IPS-18a (cell line): ENCODE data around the gene ZNF263.
A peak's percentile ranks its signal among the peaks of the same experiment; 100 is the strongest.

Source experiments
- H3K27ac ChIP-seq: one replicate; pipeline ENCODE4 v1.5.1; 2013; ENCODE audit warnings: low read length
- H3K27me3 ChIP-seq: one replicate; pipeline ENCODE4 v1.6.1; 2013; ENCODE audit warnings: mild to moderate bottlenecking, low read length; ENCODE audit not compliant: control insufficient read depth, insufficient read depth
- H3K36me3 ChIP-seq: one replicate; pipeline ENCODE4 v1.6.1; 2013; ENCODE audit warnings: low read depth, low read length; ENCODE audit not compliant: control insufficient read depth
- H3K4me1 ChIP-seq: one replicate; pipeline ENCODE4 v1.6.1; 2013; ENCODE audit warnings: low read depth, low read length; ENCODE audit not compliant: control insufficient read depth
- H3K4me3 ChIP-seq: one replicate; pipeline ENCODE4 v1.5.1; 2013; ENCODE audit warnings: low read length
- H3K9ac ChIP-seq: one replicate; pipeline ENCODE4 v1.6.1; 2013; ENCODE audit warnings: mild to moderate bottlenecking, low read length, moderate library complexity
- H3K9me3 ChIP-seq: one replicate; pipeline ENCODE4 v1.6.1; 2013; ENCODE audit warnings: low read depth, low read length; ENCODE audit not compliant: control insufficient read depth

Gene ZNF263

DNA sequence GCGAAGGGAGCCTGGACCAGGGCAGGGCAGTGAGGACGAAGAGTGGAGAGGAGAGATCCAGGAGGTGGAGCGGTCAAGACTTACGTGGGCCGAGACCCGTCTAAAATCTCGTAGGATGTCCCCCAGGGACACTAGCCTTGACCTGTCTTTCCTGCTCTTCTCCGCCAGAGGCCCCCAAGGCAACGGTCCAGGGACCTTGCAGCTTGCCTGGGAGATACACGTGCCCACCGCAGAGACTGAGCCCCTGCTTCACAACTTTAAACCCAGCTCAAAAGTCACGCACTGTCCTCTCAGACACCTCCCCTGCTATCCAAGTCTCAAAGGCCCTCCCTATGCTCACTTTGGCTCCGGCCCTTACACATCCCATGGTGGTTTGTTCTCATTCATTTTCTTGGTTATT, 12.5 kb downstream of the ZNF263 start:
- Histone ChIP-seq H3K36me3 (peaks cover 24% of the 10 kb centered on the region), H3K27me3 (no peaks in the 10 kb centered on the region), H3K9ac (no peak overlapping the region), H3K27ac (no peak overlapping the region), H3K9me3 (peaks cover 26% of the 10 kb centered on the region), H3K4me1 (no peaks in the 10 kb centered on the region), H3K4me3 (no peak overlapping the region)

DNA sequence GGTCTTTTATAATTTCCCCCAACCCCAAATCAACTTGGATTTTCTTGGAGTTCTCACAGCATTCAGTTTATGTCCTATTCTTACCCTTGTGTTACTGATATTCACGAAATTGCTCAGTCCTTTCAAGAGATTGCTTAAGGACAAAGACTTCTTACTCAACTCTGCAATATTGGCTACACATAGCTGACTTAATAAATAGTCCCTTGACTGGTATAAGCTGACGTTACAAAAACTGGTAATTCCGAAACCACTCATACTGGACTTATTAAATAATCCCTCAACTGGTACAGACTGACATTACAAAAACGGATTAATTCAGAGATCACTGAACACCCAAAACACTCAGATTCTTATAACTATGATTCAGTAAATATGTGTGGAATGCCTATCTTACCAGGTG, 21.1 kb downstream of the ZNF263 start:
- Histone ChIP-seq H3K4me1 (no peaks in the 10 kb centered on the region), H3K4me3 (peak overlapping the region; percentile 81), H3K36me3 (peaks cover 20% of the 10 kb centered on the region), H3K27me3 (peaks cover 8% of the 10 kb centered on the region), H3K9ac (no peak overlapping the region), H3K27ac (no peak overlapping the region), H3K9me3 (peaks cover 45% of the 10 kb centered on the region)

DNA sequence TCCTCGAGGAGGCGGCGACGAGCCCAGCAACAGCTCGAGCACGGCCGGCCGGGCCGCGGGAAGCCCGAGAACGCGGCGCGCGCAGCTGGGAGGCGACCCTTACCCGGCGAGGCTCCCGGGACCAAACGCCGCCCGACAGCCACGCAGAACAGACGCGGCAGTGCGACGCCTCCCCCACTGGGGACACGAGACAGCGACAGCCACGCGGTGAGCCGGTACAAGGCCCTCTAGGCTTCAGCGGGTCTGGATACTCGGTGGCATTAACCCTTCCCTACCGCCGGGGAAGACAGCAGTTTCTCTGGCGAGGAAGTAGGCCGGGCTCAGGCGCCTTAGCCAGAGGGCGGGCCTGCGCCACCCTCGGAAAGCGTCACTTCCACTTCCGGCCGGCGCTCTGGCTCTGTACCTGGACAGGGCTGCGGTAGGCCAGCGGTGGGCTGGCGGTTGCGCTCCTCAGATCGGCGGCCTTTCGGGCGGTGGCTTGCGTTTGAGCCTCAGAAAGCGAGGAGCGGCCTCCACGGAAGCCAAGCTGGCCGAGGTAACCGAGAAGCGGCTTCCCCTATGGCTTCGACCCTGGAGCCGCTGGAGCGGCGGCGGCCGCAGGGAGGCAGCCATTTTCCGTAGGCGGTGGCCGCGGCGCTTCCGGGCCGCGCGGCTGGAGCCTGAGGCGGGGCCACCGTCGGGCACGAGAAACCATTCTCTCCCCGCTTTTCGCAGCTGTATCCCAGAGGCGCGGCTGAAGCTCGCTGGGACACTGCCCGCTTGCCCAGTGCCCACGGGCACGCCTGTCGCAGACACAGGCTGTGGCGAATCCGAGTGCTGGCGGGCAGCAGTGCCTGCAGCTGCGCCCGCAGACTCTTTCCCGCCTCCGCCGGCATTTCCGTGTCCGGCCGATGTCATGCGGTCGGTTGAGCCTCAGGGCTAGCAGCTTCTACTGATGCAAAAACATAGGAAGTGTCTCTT, 22.1 kb downstream of the ZNF263 start, which contains the start of the genes TIGD7 and ZNF75A:
TIGD7 (minus strand) TSS at position 322 of the 960 bp plus-strand sequence. CDS start 4,816 bp downstream, outside the sequence.
ZNF75A (plus strand) TSS at position 389 of the 960 bp plus-strand sequence. CDS start 2,932 bp downstream, outside the sequence.
- H3K9me3 ChIP-seq: peaks cover 51% of the 10 kb centered on the region
- H3K9ac ChIP-seq: peak within 1 kb of the TSS; percentile 67
- H3K4me3 ChIP-seq: peak within 1 kb of the TSS; percentile 81
- peaks cover 19% of the 10 kb centered on the region for H3K36me3 ChIP-seq
- peaks cover 8% of the 10 kb centered on the region for H3K27me3 ChIP-seq
- no peaks in the 10 kb centered on the region for H3K4me1 ChIP-seq
- peak within 1 kb of the TSS; percentile 59 for H3K27ac ChIP-seq

DNA sequence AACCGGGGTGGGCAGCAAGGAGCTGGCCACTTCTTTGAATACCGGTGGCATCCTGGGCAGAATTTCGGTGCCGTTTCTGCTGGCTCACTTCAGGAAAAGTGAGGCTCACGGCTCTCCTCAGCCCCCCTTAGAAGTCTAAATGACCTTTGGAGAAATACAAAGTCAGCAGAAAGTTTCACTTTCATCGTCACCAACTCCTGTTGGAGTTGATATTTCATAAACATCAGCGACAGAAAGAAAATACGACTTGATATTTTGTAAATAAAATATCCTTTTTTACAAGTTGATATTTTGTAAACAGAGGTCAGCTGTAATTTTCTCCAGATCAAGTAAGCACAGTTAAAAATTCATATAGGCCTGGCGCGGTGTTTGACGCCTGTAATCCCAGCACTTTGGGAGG, 22.8 kb downstream of the ZNF263 start:
- peaks cover 19% of the 10 kb centered on the region for H3K36me3 ChIP-seq
- H3K9ac ChIP-seq: no peak overlapping the region
- peaks cover 51% of the 10 kb centered on the region for H3K9me3 ChIP-seq
- H3K27ac ChIP-seq: no peak overlapping the region
- no peaks in the 10 kb centered on the region for H3K4me1 ChIP-seq
- H3K4me3 ChIP-seq: peak overlapping the region; percentile 81
- peaks cover 8% of the 10 kb centered on the region for H3K27me3 ChIP-seq

DNA sequence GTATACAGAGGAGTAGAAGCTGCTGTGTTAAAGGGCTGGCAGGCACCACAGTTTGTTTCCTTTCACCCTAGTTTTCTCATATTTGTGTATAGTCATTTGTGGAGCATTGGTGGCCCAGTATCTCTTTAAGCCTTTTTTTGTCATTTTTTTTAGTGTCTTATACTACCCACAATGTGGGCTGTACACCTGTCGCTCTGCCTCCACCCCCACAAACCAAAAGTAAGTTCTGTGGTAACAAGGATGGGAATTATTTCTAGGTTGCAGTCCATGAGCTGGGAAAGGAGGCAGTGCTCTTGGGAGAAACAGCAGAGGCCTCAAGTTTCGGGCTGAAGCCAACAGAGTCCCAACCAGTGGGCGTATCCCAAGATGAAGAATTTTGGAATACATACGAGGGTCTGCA, 28.2 kb downstream of the ZNF263 start:
- H3K27ac ChIP-seq: no peak overlapping the region
- peaks cover 29% of the 10 kb centered on the region for H3K36me3 ChIP-seq
- H3K4me3 ChIP-seq: no peak overlapping the region
- no peaks in the 10 kb centered on the region for H3K27me3 ChIP-seq
- H3K9me3 ChIP-seq: peaks cover 62% of the 10 kb centered on the region
- H3K4me1 ChIP-seq: no peaks in the 10 kb centered on the region
- H3K9ac ChIP-seq: no peak overlapping the region

DNA sequence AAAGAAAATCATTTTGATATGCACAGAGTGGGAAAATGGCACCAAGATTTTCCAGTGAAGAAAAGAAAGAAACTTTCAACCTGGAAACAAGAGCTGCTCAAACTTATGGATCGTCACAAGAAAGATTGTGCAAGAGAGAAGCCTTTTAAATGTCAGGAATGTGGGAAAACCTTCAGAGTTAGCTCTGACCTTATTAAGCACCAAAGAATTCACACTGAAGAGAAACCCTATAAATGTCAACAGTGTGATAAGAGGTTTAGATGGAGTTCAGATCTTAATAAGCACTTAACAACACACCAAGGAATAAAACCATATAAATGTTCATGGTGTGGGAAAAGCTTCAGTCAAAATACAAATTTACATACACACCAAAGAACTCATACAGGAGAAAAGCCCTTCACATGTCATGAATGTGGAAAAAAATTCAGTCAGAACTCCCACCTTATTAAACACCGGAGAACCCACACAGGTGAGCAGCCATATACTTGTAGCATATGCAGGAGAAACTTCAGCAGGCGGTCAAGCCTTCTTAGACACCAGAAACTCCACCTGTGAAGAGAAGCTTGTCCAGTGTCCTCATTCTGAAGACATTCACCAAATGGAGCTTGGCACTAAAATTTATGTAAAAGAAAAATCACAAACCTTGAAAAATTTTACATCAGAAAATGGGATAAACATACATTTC, 34.2 kb downstream of the ZNF263 start:
- Histone ChIP-seq H3K4me3 (no peak overlapping the region), H3K4me1 (no peaks in the 10 kb centered on the region), H3K9me3 (peaks cover 46% of the 10 kb centered on the region), H3K27ac (no peak overlapping the region), H3K36me3 (peaks cover 28% of the 10 kb centered on the region), H3K9ac (no peak overlapping the region), H3K27me3 (no peaks in the 10 kb centered on the region)

DNA sequence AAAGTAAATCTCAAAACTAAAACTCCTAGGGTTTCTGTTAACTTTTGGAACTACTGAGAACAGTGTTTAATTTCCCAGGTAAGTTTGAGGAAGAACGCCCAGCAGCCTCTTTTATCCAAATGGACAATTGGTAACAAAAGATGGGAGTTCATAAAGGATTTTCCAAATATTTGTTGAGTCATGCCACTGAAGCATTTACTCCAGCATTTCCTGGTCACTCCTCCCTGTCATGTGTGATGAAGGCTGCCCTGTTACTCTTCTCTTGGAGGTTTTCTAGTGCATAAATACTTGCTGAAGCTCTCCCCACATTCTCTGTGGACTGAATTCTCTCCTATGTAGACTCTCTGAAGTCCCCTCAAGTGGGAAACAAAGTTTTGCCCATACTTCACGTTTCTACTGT, 38.5 kb downstream of the ZNF263 start:
- H3K9ac ChIP-seq: no peak overlapping the region
- H3K27me3 ChIP-seq: no peaks in the 10 kb centered on the region
- H3K9me3 ChIP-seq: peaks cover 27% of the 10 kb centered on the region
- H3K4me3 ChIP-seq: no peak overlapping the region
- H3K4me1 ChIP-seq: no peaks in the 10 kb centered on the region
- H3K27ac ChIP-seq: no peak overlapping the region
- peaks cover 14% of the 10 kb centered on the region for H3K36me3 ChIP-seq

DNA sequence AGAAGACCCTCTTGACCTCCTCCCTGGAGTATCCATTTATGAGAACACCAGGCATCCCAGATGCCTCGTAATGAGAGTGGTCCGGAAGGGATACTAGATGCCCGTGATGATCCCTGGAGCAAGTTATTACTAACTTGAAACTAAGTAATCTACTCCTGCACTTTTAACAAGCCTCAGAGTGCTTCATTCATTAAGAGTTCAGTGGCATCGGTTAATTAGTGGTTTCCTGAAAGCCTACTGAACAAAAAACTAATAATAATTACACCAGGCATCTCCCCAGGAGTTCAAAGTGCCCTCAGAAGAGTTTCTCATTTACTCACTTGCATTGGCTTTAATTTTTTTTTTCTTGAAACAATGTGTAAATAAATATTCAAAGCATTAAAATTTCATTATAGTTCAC, 44.2 kb downstream of the ZNF263 start:
- Histone ChIP-seq H3K27me3 (no peaks in the 10 kb centered on the region), H3K9me3 (peaks cover 20% of the 10 kb centered on the region), H3K4me3 (no peak overlapping the region), H3K4me1 (no peaks in the 10 kb centered on the region), H3K9ac (no peak overlapping the region), H3K27ac (no peak overlapping the region), H3K36me3 (no peaks in the 10 kb centered on the region)

DNA sequence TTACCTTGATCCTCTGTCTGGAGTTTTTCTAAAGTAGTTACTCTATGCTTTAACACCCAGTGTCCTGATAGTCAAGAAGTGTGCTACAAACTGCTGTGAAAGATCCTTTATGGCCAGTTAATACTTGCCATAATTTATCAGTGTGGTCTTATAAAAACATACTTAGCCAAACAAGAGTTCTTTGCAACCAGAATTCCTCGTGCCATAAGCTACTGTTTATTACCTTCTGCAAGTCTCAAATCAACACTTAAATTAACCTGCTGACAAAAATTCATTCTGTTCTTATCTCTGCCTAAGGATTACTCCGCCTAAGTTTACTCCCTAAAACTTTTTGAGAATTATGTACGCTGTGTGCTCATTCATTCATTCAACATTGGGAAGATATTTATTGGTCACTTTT, 44.8 kb downstream of the ZNF263 start:
- H3K4me1 ChIP-seq: no peaks in the 10 kb centered on the region

DNA sequence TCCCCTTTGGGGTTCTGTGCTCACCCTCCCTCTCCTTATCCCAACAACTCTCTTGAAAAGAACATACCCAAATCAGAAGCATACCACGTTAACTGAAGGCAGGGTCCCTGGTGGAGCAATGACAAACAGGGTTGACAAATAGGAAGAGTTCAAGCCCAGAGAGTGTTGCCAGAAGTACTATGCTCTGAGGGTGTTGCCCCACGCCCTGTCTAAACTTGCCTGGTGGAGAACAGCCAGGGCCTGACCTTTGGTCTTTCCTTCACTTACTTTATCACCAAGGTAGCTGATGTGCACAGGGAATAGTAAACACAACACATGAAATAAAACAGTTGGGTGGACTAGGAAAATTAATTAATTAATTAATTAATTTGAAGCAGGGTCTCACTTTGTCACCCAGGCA, 45.4 kb downstream of the ZNF263 start:
- Histone ChIP-seq H3K27me3 (no peaks in the 10 kb centered on the region), H3K27ac (no peak overlapping the region), H3K9me3 (peaks cover 22% of the 10 kb centered on the region), H3K36me3 (no peaks in the 10 kb centered on the region), H3K9ac (no peak overlapping the region), H3K4me3 (no peak overlapping the region), H3K4me1 (no peaks in the 10 kb centered on the region)

More for the DNA sequence above, 44.8 kb downstream of the ZNF263 start:
- H3K36me3 ChIP-seq: no peaks in the 10 kb centered on the region
- peaks cover 22% of the 10 kb centered on the region for H3K9me3 ChIP-seq
- no peak overlapping the region for H3K9ac ChIP-seq
- H3K27me3 ChIP-seq: no peaks in the 10 kb centered on the region
- H3K27ac ChIP-seq: no peak overlapping the region
- H3K4me3 ChIP-seq: no peak overlapping the region
